Stimulated activated CD8-positive, alpha-beta memory T cell treated with anti-CD3 and anti-CD28 coated beads, Interleukin-7, amount 100 ng/mL, for 4 hours (primary cell): ENCODE measurements around the gene GPR55.
"Not testable (repeated sequence)": the region's sequence is repeated elsewhere in the genome, so short reads cannot be mapped to it uniquely, and the experiment has no call there.

Experiments
- DNase-seq, 2 donors: peaks; one replicate each; pipeline ENCODE4 v3.0.0-alpha.2; 2020; ENCODE audit warnings: low read depth in 2 of 2

GPR55 gene

GRCh38 chr2:230924470-230925341 is at the start of gene GPR55:
Gene GPR55, minus strand, starts transcription at chr2:230925242. Its CDS starts 14,280 bp downstream, at chr2:230910962.
- peak; percentile 43 to 44 for DNase-seq

- peak; percentile 66 to 75 for DNase-seq
Observed at GRCh38 chr2:230974096-230974913, 49.3 kb upstream of the GPR55 start.

- DNase-seq, result no peak
Observed at GRCh38 chr2:230972046-230972445, 47.0 kb upstream of the GPR55 start.

GRCh38 chr2:230969659-230970015 is 44.6 kb upstream of the GPR55 start:
- DNase-seq, result no peak

- DNase-seq, result no peak
Observed at GRCh38 chr2:230968921-230969658, 44.0 kb upstream of the GPR55 start.

GRCh38 chr2:230968314-230968713 is 43.3 kb upstream of the GPR55 start:
- not testable (repeated sequence) for DNase-seq

GRCh38 chr2:230967113-230967512 is 42.1 kb upstream of the GPR55 start:
- no peak for DNase-seq

GRCh38 chr2:230964136-230964730 is 39.2 kb upstream of the GPR55 start:
- DNase-seq, result no peak

GRCh38 chr2:230961091-230961491 is 36.0 kb upstream of the GPR55 start:
- DNase-seq, result no peak

- no peak for DNase-seq
Observed at GRCh38 chr2:230960026-230960425, 35.0 kb upstream of the GPR55 start.

- no peak for DNase-seq
Observed at GRCh38 chr2:230958820-230959756, 34.0 kb upstream of the GPR55 start.

- no peak for DNase-seq
Observed at GRCh38 chr2:230957756-230958391, 32.8 kb upstream of the GPR55 start.

GRCh38 chr2:230956827-230957755 is 32.0 kb upstream of the GPR55 start:
- DNase-seq, result no peak

GRCh38 chr2:230955163-230955737 is 30.2 kb upstream of the GPR55 start:
- no peak for DNase-seq

- DNase-seq, result no peak
Observed at GRCh38 chr2:230954746-230955145, 29.7 kb upstream of the GPR55 start.

- no peak for DNase-seq
Observed at GRCh38 chr2:230953845-230954244, 28.8 kb upstream of the GPR55 start.

GRCh38 chr2:230952226-230952956 is 27.3 kb upstream of the GPR55 start:
- no peak for DNase-seq

- no peak for DNase-seq
Observed at GRCh38 chr2:230951396-230951795, 26.4 kb upstream of the GPR55 start.
